Nephron (organoid): ENCODE measurements around the gene PPIF.

Experiments used
- H3K27ac Mint-ChIP-seq, 3 experiments: 2 replicates each; pipeline ENCODE4 v1.8.0; 2020; ENCODE audit warnings: mixed read lengths in 3 of 3, mild to moderate bottlenecking in 2 of 3, moderate library complexity in 1 of 3
- H3K27me3 Mint-ChIP-seq: 2 replicates; pipeline ENCODE4 v1.8.0; 2021; ENCODE audit warnings: low read depth, mild to moderate bottlenecking, moderate library complexity, mixed read lengths
- H3K36me3 Mint-ChIP-seq: 2 replicates; pipeline ENCODE4 v1.8.0; 2020; ENCODE audit warnings: low read depth, mixed read lengths
- H3K4me1 Mint-ChIP-seq: 2 replicates; pipeline ENCODE4 v1.8.0; 2020; ENCODE audit warnings: mixed read lengths
- H3K4me3 Mint-ChIP-seq, 3 experiments: 2 replicates each; pipeline ENCODE4 v1.8.0; 2020; ENCODE audit warnings: mild to moderate bottlenecking in 3 of 3, mixed read lengths in 3 of 3, moderate library complexity in 2 of 3
- H3K9me3 Mint-ChIP-seq: 2 replicates; pipeline ENCODE4 v1.8.0; 2020; ENCODE audit warnings: mixed read lengths
- CTCF ChIP-seq, 3 experiments: fragments of 200-600 bp; sonication (generic); IDR thresholded peaks; one replicate each; pipeline ENCODE4 v1.5.0; 2021; ENCODE audit warnings: antibody characterized with exemption in 3 of 3; ENCODE audit not compliant: unreplicated experiment in 3 of 3

Gene PPIF

GRCh38 chr10:79308016-79308415, 39.3 kb upstream of the PPIF start:
- Mint-ChIP-seq H3K36me3 (peaks cover 53% of the 10 kb centered on the region), H3K27ac (no peak overlapping the region), H3K27me3 (no peaks in the 10 kb centered on the region), H3K9me3 (no peaks in the 10 kb centered on the region), H3K4me3 (no peak overlapping the region), H3K4me1 (no peaks in the 10 kb centered on the region)
- TF ChIP-seq CTCF (IDR thresholded peaks at IDR 0.05; ENCODE audit: unreplicated experiment in 3 of 3): no peak

GRCh38 chr10:79308969-79309665, 38.2 kb upstream of the PPIF start:
- Mint-ChIP-seq H3K27me3 (no peaks in the 10 kb centered on the region), H3K27ac (no peak overlapping the region), H3K4me1 (no peaks in the 10 kb centered on the region), H3K9me3 (no peaks in the 10 kb centered on the region), H3K4me3 (no peak overlapping the region), H3K36me3 (peaks cover 52% of the 10 kb centered on the region)
- TF ChIP-seq CTCF (IDR thresholded peaks at IDR 0.05; ENCODE audit: unreplicated experiment in 3 of 3): no peak

- peaks cover 47% of the 10 kb centered on the region for H3K36me3 Mint-ChIP-seq
- H3K27ac Mint-ChIP-seq: no peak overlapping the region
- no peaks in the 10 kb centered on the region for H3K4me1 Mint-ChIP-seq
- H3K4me3 Mint-ChIP-seq: no peak overlapping the region
- no peak for TF ChIP-seq CTCF (IDR thresholded peaks at IDR 0.05; ENCODE audit: unreplicated experiment in 3 of 3)
- no peaks in the 10 kb centered on the region for H3K9me3 Mint-ChIP-seq
- no peaks in the 10 kb centered on the region for H3K27me3 Mint-ChIP-seq
Observed at GRCh38 chr10:79310200-79310865, 36.9 kb upstream of the PPIF start.

- H3K4me3 Mint-ChIP-seq: no peak overlapping the region
- H3K9me3 Mint-ChIP-seq: no peaks in the 10 kb centered on the region
- TF ChIP-seq CTCF (IDR thresholded peaks at IDR 0.05; ENCODE audit: unreplicated experiment in 3 of 3): no peak
- no peak overlapping the region for H3K27ac Mint-ChIP-seq
- no peaks in the 10 kb centered on the region for H3K27me3 Mint-ChIP-seq
- peaks cover 53% of the 10 kb centered on the region for H3K36me3 Mint-ChIP-seq
- no peaks in the 10 kb centered on the region for H3K4me1 Mint-ChIP-seq
Observed at GRCh38 chr10:79310911-79311573, 36.2 kb upstream of the PPIF start.

GRCh38 chr10:79311581-79312407, 35.5 kb upstream of the PPIF start:
- H3K27ac Mint-ChIP-seq: no peak overlapping the region
- H3K36me3 Mint-ChIP-seq: peaks cover 47% of the 10 kb centered on the region
- H3K4me1 Mint-ChIP-seq: no peaks in the 10 kb centered on the region
- no peaks in the 10 kb centered on the region for H3K9me3 Mint-ChIP-seq
- no peak for TF ChIP-seq CTCF (IDR thresholded peaks at IDR 0.05; ENCODE audit: unreplicated experiment in 3 of 3)
- no peaks in the 10 kb centered on the region for H3K27me3 Mint-ChIP-seq
- no peak overlapping the region for H3K4me3 Mint-ChIP-seq
